ENCODE measurements around the gene SFXN5.

The SFXN5 gene

GRCh38 chr2:72959554-72959953 is 112.0 kb downstream of the SFXN5 start:
- no peak for DNase-seq (ENCODE audit: low read depth)
- H3K4me3 ChIP-seq (ENCODE audit: low read depth, low read length), result no peak overlapping the region
- TF ChIP-seq CTCF (IDR thresholded peaks at IDR 0.05; ENCODE audit: insufficient read depth, low read depth, low read length, missing control alignments), result no peak

GRCh38 chr2:72958542-72959385 is 112.7 kb downstream of the SFXN5 start:
- no peak for DNase-seq (ENCODE audit: low read depth)
- no peak overlapping the region for H3K4me3 ChIP-seq (ENCODE audit: low read depth, low read length)
- no peak for TF ChIP-seq CTCF (IDR thresholded peaks at IDR 0.05; ENCODE audit: insufficient read depth, low read depth, low read length, missing control alignments)

GRCh38 chr2:72956936-72957335 is 114.6 kb downstream of the SFXN5 start:
- TF ChIP-seq CTCF (IDR thresholded peaks at IDR 0.05; ENCODE audit: insufficient read depth, low read depth, low read length, missing control alignments), result no peak
- H3K4me3 ChIP-seq (ENCODE audit: low read depth, low read length), result no peak overlapping the region

GRCh38 chr2:72956050-72956395 is 115.5 kb downstream of the SFXN5 start:
- no peak for DNase-seq (ENCODE audit: low read depth)
- TF ChIP-seq CTCF (IDR thresholded peaks at IDR 0.05; ENCODE audit: insufficient read depth, low read depth, low read length, missing control alignments), result no peak
- no peak overlapping the region for H3K4me3 ChIP-seq (ENCODE audit: low read depth, low read length)

More at GRCh38 chr2:72956936-72957335, 114.6 kb downstream of the SFXN5 start:
- no peak for DNase-seq (ENCODE audit: low read depth)

GRCh38 chr2:72955228-72956049 is 116.1 kb downstream of the SFXN5 start:
- no peak for DNase-seq (ENCODE audit: low read depth)
- TF ChIP-seq CTCF (IDR thresholded peaks at IDR 0.05; ENCODE audit: insufficient read depth, low read depth, low read length, missing control alignments), result no peak
- H3K4me3 ChIP-seq (ENCODE audit: low read depth, low read length), result no peak overlapping the region

GRCh38 chr2:72954376-72955227 is 116.9 kb downstream of the SFXN5 start:
- no peak for DNase-seq (ENCODE audit: low read depth)
- peak overlapping the region; percentile 39 for H3K4me3 ChIP-seq (ENCODE audit: low read depth, low read length)
- no peak for TF ChIP-seq CTCF (IDR thresholded peaks at IDR 0.05; ENCODE audit: insufficient read depth, low read depth, low read length, missing control alignments)

Data from GM12865 (cell line).